Esophagus squamous epithelium (tissue), 5 donors: Measurements from ENCODE around the gene ZC3H14. TPM values are rescaled to one million over a fixed set of nuclear protein-coding genes. Genes with fewer than 3 reads are reported as not detected.

Experiments
- DNase-seq: peaks from one replicate; lab custom pipeline; 2025; lab: John Stamatoyannopoulos, UW
- H3K27ac ChIP-seq, 4 donors: fragments of 200-600 bp; sonication (generic); one replicate each; pipeline ENCODE4 v1.5.1; 2016 to 2019; ENCODE audit warnings: mild to moderate bottlenecking in 1 of 4
- H3K27me3 ChIP-seq, 4 donors: fragments of 200-600 bp; sonication (generic); 1 replicate in 3 of 4; 2 replicates in 1 of 4; pipeline versions ENCODE4 v1.5.1 to v1.6.0; 2017 to 2021; ENCODE audit warnings: antibody characterized with exemption in 1 of 4
- H3K36me3 ChIP-seq, 3 donors: fragments of 200-600 bp; sonication (generic); one replicate each; pipeline ENCODE4 v1.5.1; 2016 to 2019
- H3K4me1 ChIP-seq, 3 donors: fragments of 200-600 bp; sonication (generic); one replicate each; pipeline ENCODE4 v1.5.1; 2017 to 2019
- H3K4me3 ChIP-seq, 4 donors: fragments of 200-600 bp; sonication (generic); 1 replicate in 3 of 4; 2 replicates in 1 of 4; pipeline ENCODE4 v1.5.1; 2016 to 2019; ENCODE audit warnings: mild to moderate bottlenecking in 2 of 4, moderate library complexity in 1 of 4
- H3K9me3 ChIP-seq, 3 donors: fragments of 200-600 bp; sonication (generic); one replicate each; pipeline ENCODE4 v1.5.1; 2016 to 2019
- CTCF ChIP-seq, 6 experiments: fragments of 450-650 bp in 4 of 6; fragments of 200-600 bp in 2 of 6; sonication (generic) in 2 of 6; IDR thresholded peaks; one replicate each; pipeline ENCODE4 v1.5.1; 2016 to 2019; ENCODE audit warnings: antibody characterized with exemption in 6 of 6, mild to moderate bottlenecking in 4 of 6, moderate library complexity in 4 of 6
- POLR2A ChIP-seq, 4 donors: fragments of 450-650 bp; IDR thresholded peaks; one replicate each; pipeline ENCODE4 v1.6.1; 2017; ENCODE audit warnings: antibody characterized with exemption in 4 of 4, mild to moderate bottlenecking in 4 of 4, moderate library complexity in 3 of 4
- WGBS, 2 donors: methylation state at CpG; one replicate each; pipeline ENCODE4 v1.1.5; 2018; 5-methylcytosine and 5-hydroxymethylcytosine counted together
- intact Hi-C: fragments of 100-400 bp; cut with DNase I; formaldehyde crosslinking; loops from one replicate; pipeline ENCODE4 v1.15.0; 2022
- total RNA-seq, 4 donors: library from RNA; depleted of rRNA; stranded (reverse); fragments of >200 nt; gene quantifications; one replicate each; pipeline ENCODE4 v1.1.0, GENCODE V29; 2016
- donor health status: DM: yes; HTN: yes; CAD: no.

ZC3H14 gene
- total RNA-seq, 4 donors from 2014 or later = 28.3 to 52.3 (median 36.1) TPM

- Histone ChIP-seq H3K27me3 (no peaks in the 10 kb centered on the region), H3K36me3 (no peaks in the 10 kb centered on the region), H3K4me3 (no peak overlapping the region), H3K27ac (no peak overlapping the region), H3K9me3 (no peaks in the 10 kb centered on the region), H3K4me1 (no peaks in the 10 kb centered on the region)
- TF ChIP-seq CTCF (IDR thresholded peaks at IDR 0.05) (no peak), POLR2A (IDR thresholded peaks at IDR 0.05) (no peak)
- DNase-seq = no peak
- WGBS, 2 donors = 69 to 71% methylated on average over 6 of the region's 6 CpGs
- intact Hi-C loops = no loop called here
Observed at GRCh38 chr14:88630565-88630964, 67.7 kb downstream of the ZC3H14 start.

- TF ChIP-seq CTCF (IDR thresholded peaks at IDR 0.05) = no peak
- no peak for TF ChIP-seq POLR2A (IDR thresholded peaks at IDR 0.05)
- intact Hi-C loops = no loop called here
- 93 to 94% methylated on average over 3 of the region's 3 CpGs for WGBS, 2 donors
- H3K4me3 ChIP-seq = no peak overlapping the region
- no peak overlapping the region for H3K27ac ChIP-seq
- H3K4me1 ChIP-seq = no peaks in the 10 kb centered on the region
- DNase-seq = no peak
- H3K9me3 ChIP-seq = no peaks in the 10 kb centered on the region
- H3K36me3 ChIP-seq = no peaks in the 10 kb centered on the region
- no peaks in the 10 kb centered on the region for H3K27me3 ChIP-seq
Observed at GRCh38 chr14:88631091-88631490, 68.3 kb downstream of the ZC3H14 start.

GRCh38 chr14:88632512-88632911 is 69.7 kb downstream of the ZC3H14 start:
- no peak overlapping the region for H3K27ac ChIP-seq
- no peak for DNase-seq
- TF ChIP-seq POLR2A (IDR thresholded peaks at IDR 0.05) (no peak), CTCF (IDR thresholded peaks at IDR 0.05) (no peak)
- no peaks in the 10 kb centered on the region for H3K9me3 ChIP-seq
- no peaks in the 10 kb centered on the region for H3K36me3 ChIP-seq
- H3K4me1 ChIP-seq = no peaks in the 10 kb centered on the region
- no peaks in the 10 kb centered on the region for H3K27me3 ChIP-seq
- intact Hi-C loops = no loop called here
- WGBS, 2 donors = 48 to 50% methylated on average over 1 to 2 of the region's 2 CpGs
- no peak overlapping the region for H3K4me3 ChIP-seq

GRCh38 chr14:88639221-88639620 is 76.4 kb downstream of the ZC3H14 start:
- Histone ChIP-seq H3K9me3 (peaks cover 0 to 14% (median 0%) of the 10 kb centered on the region in 3 donors), H3K27me3 (no peaks in the 10 kb centered on the region), H3K36me3 (no peaks in the 10 kb centered on the region), H3K4me1 (no peaks in the 10 kb centered on the region), H3K27ac (no peak overlapping the region), H3K4me3 (no peak overlapping the region)
- no peak for DNase-seq
- intact Hi-C loops = no loop called here
- TF ChIP-seq POLR2A (IDR thresholded peaks at IDR 0.05) (no peak), CTCF (IDR thresholded peaks at IDR 0.05) (no peak)
- WGBS, 2 donors = 46 to 60% methylated on average over 1 of the region's 1 CpG

GRCh38 chr14:88660056-88660455 is 97.2 kb downstream of the ZC3H14 start:
- no peak for DNase-seq
- Histone ChIP-seq H3K9me3 (no peaks in the 10 kb centered on the region), H3K4me3 (no peak overlapping the region), H3K27ac (no peak overlapping the region), H3K27me3 (no peaks in the 10 kb centered on the region), H3K36me3 (no peaks in the 10 kb centered on the region), H3K4me1 (no peaks in the 10 kb centered on the region)
- intact Hi-C loops = no loop called here
- WGBS, 2 donors = 86 to 90% methylated on average over 2 to 5 of the region's 5 CpGs
- TF ChIP-seq CTCF (IDR thresholded peaks at IDR 0.05) = no peak
